Activated CD8-positive, alpha-beta memory T cell treated with anti-CD3 and anti-CD28 coated beads, Interleukin-2, amount 50 U/mL, for 24 hours (primary cell): Measurements from ENCODE around the gene ACMSD.
"Not testable (repeated sequence)": the region's sequence is repeated elsewhere in the genome, so short reads cannot be mapped to it uniquely, and the experiment has no call there.

Source experiments
- DNase-seq: peaks from one replicate; pipeline ENCODE4 v3.0.0-alpha.2; 2020; ENCODE audit errors: extremely low read depth

The ACMSD gene

DNA sequence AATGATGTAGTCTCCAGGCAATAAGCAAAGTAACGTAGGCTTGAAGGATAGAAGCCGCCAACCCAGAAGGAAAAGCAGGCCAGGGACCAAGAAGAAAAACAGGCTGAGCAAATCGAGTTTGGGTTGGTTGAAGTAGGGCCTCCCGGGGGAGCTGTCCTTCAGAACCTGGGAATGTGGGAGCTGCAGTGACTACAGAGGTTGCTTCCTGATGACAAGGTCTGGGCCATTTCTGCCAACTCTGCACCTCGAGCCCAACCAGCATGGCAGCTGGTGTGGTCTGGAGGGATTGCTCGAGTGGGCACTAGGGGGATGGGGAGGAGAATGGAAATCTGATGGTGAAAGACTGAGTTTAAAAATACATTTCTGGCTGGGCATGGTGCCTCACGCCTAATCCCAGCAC lies 14.1 kb downstream of the ACMSD start:
- no peak for DNase-seq

DNA sequence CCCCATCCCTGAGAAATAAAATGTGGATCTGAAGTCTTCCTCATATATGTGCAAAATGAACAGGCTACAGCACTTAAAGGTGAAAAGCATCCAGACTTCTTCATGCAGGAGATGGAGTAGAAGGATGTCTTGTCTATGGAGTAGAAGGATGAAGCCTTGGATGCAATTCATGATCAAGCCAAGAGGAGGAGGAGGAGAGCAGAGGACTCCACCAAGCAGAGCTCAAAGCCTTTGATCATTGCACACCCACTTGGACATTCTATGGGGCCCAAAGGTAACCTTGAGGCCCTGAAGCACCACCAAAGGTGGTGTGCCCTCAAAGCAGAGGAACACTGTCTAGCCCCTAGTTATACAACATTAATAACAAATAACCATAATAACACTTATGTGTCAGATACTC lies 17.3 kb downstream of the ACMSD start:
- no peak for DNase-seq

DNA sequence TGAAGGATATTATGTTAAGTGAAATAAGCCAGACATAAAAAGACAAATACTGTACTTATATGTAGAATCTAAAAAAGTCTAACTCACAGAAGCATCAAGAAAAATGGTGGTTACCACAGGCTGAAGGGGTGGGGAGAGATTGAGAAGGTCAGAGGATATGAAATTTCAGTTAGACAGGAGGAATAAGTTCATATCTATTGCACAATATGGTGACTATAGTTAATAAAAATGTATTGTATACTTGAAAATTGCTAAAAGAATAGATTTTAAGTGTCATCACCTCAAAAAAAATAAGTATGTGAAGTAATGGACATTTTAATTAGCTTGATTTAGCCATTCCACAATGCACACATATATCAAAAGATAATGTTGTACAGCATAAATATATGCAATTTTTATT lies 19.8 kb downstream of the ACMSD start:
- no peak for DNase-seq

DNA sequence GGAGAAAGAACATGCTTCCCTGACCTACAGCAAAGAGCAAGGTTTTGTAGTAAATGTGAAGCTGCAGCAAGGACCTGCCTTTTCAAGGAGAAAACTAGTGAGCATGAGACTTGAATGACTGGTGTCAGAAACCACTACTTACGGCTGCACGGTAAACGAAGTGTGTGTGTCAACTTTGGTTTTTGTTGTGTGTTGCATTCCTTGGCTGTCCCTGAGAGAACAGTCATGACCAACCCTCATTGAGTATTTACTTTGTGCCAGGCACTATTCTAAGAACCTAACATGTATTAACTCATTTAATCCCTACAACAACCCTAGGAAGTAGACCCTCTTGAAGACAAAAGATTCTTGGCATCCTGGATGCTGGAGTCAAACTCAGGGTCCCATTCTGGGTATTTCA lies 22.8 kb downstream of the ACMSD start:
- DNase-seq, result no peak

DNA sequence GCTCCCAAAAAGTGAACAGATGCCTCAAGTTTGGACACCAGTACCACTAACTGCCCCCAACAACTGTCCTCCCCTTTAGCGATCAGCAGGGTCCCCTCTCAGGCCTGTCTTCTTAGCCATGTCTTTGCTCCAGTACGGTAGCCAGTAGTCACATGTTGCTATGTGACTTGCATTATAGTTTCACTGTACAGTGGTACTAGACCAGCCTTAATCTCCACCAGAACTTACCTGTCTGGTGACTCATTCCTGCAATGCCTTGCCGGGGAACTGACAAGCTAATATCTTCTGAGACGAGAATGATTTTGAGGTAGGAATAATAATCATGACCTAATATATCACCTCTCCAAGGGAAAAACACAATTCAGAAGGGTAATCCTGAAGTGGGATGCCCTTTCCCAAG lies 23.7 kb downstream of the ACMSD start:
- no peak for DNase-seq

DNA sequence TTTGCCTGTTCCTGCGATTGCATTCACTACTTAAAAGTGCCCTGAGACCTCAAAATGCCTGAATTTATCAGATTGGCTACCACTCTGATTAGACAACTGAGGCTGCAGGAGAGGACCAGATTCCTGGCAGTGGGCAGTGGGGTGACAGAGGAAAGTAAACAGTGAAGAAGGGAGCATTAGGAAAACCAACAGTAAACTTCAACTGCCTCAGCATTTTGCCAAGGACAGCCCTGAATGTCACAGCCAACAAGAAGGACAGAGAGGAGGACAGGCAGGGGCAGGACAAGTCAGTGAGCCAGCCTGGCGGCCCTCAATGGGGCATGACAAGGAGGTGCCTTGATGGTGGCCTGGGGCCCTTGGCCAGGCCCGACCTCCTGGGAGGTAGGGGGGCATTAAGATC lies 24.3 kb downstream of the ACMSD start:
- DNase-seq, result no peak

DNA sequence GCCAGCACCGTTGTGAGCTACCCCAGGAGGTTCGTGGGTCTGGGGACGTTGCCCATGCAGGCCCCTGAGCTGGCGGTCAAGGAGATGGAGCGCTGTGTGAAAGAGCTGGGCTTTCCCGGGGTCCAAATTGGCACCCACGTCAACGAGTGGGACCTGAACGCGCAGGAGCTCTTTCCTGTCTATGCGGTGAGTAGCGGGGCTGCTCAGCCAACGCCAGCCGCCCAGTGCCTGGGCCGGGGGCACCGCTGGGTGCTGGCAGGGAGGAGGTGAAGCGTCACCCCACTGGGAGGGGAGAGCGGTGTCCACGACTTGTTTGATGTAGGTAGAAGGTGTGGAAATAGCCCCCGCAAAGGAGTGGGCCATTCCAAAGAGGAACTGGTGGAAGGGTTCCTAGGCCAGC lies 25.0 kb downstream of the ACMSD start:
- DNase-seq, result no peak

DNA sequence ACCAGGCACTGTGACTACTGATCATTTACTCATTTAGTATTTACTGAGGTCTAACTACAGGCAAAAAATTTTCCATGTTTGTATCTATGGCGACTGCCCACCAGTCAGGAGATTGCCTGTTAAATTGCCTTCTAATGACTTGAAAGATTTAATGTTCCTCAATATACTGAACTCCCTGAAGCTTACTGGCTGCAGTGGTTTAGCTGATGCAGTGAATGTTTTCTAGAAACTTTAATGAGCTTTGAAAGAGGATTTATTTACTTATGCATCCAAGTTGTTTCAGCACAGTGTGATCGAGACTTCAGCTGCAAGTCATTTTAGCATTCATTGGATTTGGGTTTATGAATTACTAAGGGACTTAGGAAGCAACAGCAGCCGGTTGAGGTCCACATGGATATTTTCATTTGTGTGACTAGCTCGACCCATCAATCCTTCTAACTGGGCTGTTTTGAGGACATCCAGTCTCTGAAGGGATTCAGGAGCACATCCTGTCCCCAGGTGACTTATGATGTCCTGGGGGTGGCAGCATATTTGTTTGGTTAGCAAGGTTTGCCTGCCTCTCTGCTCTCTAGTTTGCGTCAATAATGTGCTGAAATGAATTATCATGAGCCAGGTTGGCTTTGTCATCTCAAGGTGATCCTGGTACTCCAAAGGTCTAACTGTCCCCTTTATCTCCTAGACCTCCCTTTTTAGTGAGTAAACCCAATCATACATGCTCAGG lies 26.8 kb downstream of the ACMSD start:
- DNase-seq, result no peak

DNA sequence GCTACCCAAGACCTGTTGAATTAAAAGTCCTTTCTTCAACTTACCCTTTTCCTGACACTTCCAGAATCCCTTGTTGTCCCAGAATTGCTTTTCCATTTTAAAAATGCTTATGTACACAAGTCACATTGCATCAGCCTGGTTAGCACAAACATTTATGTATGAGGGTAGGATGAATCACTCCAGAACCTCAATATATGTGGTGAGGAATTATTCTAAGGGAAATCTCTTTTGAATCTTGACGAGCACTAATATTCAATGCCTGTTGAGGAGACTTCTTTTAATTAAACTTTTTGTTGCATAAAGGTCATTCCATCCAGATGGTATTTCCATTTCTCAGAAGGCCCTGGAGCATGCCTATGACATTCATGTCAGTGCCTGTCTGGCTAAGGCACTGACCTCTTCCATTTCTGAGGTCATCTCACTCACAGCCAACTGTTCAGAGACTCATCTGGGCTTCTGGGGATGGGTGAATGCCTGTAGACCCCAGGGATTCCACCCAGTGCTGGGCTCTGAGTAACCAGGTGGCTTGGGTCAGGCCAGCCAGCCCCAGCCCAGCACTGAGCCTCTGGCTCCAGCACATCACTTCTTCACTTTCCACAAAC lies 28.2 kb downstream of the ACMSD start:
- no peak for DNase-seq

DNA sequence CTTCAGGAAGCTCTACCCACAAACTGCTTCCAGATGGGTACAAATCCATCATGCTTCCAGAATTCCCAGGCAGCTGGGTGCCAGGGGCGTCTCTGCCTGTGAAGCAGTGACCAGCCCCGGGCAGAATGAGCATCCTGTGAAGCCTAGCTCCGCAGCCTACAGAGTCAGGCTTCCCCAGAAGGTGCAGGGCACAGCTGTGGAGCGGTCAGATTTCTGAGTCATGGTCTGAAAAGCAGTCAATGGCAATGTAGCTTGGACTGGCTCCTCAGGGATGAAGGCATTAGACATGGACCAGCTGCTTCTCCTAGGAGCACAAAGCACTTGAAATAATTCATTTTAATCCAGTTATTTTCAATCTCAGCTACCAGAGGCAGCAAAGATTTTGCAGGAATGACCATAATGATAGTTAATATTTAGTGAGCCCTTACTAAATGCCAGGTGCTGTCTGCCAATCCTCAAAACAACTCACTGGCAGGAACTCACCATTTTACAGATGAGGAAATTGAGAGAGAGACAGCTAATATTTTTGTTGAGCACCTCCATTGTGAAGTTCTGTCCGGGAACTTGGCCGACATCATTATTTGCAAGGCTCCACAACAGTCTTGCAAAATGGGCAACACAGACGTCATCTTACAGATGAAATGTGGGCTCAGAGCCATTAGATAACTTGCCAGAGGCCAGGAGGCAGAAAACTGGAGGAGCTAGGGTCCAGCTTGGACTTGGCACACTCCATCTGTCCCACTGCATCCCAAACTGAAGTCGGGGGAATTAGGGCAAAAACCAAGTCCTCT lies 31.7 kb downstream of the ACMSD start:
- no peak for DNase-seq

DNA sequence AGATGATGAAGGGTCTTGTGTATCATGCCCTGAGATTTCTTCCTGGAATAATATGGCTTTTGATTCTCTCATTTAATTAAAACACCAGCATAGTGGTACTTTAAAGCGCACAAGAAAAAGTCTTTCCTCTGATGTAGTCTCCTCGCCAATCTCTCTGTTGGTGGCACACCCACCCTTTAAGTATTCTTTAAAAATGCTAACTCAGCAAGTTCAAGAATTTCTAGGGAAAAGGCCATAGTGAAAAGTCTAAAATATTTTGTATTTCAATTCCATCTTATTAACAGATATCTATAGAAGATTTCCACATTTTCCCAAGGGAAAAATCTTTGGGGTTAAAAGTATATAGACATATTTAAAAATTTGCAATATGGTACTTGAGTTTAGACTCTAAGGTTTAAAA lies 34.7 kb downstream of the ACMSD start:
- no peak for DNase-seq

DNA sequence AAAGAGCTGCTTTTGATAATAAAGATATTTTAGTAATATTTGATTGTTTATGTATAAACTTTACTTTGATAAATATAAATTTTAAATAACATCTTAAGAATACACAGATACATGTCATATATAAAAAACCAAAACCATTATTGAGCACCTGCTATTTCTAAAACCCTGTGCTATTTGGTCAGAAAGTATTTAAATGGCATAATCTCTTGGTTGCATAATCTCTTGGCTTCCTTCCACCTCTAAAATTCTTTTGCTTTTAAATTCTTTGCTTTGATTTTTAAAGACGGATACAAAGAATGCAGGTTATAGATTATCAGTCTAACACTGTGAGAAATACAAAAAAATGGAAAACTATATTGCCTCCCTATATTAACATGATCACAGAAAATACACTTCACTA lies 36.9 kb downstream of the ACMSD start:
- no peak for DNase-seq

DNA sequence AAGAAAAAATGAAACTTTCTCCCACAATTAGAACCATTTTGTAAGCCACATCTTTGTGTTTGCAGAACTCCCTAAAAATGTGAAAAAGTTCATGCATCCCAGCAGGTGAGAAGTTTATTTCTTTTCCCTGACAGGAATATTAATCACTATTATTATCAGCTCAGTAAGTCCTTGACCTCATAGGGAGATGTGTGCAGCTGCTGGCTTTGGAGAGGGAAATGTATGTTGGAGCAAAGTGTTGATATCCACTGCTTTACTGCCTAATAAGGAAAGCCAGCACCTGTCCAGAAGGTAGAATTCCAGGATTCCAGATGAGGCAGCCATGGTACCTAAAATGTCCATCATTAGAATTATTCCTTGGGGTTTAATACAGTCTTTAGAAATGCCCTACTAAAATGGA lies 44.4 kb downstream of the ACMSD start:
- DNase-seq, result no peak

DNA sequence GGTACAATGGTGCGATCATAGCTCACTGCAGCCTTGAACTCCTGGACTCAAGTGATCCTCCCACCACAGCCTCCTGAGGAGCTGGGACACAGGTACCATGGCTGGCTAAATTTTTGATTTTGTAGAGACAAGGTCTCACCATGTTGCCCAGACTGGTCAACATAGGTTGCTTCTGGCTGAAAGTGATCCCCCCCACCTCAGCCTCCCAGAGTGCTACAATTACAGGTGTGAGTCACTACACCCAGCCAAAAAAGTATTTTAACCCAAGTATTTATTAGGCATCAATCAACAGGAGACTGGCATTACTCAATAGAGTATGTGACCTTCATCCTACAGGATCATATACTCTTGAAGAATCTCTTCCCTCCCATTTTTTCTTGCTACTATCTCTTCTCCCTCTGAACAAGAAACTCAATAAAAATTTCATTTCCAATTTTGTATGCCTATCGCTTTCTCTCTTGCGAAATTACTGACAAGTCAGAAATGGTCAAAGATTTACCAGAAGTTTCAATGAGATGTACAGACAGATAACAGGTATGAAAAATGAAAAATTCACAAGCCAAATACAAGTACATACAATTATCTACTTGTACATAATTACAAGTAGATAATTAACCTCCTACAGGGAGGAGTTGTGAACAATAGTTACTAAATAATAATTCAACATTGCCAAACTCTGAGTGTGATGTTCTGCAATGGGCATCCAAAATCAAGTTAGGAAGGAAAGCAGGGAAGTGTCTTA lies 45.3 kb downstream of the ACMSD start:
- no peak for DNase-seq

DNA sequence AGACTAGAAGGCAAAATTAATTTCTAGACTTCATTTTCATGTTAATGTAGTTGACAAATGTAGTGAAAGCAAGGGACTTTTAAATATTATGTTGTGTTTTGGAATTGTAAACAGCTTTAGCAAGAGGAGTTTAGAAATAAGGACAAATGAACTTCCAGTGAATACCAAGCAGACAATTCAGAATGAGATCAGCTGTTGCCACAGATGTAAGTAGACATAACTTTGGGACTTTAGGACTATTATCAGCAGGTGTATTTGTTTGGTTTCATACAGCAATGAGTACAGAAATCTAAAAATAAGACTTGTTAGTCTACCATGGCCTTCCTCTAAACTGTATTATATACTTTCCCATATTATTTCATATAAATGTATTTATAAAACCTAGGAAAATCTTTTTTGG lies 46.0 kb downstream of the ACMSD start:
- DNase-seq, result no peak

DNA sequence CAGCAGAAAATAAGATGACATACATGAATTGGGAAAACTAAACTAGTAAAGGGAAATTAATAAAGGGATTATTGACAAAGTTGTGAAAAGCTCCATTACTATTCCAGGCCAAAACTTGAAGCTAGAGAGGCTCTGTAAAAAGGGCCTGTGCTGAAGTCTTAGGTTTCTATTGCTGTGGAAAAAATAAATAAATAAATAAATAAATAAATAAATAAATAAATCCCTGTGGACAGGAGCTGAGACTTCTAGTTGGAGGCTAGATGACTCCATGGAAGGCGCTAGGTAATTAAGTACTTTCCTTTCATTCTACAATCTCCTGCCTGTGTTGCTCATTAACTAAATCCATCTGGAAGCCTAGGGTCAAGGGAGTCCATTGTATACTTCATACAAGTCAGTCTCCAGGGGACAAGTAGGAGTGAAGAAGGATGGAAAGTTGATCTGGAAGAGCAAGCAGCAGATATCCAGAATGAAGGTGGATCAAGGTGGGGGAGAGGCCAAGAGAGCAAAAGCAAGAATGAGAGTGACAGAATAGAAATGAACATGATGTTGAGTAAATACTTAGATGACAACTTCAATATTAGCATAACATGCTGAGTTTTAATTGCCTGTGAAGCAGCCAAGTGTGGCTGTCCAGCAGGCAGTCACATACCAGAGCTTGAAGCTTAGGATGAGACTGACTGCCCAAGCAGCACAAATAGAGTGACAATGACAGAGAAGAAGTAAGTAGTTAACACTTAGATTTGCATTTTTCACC lies 54.0 kb downstream of the ACMSD start:
- no peak for DNase-seq

DNA sequence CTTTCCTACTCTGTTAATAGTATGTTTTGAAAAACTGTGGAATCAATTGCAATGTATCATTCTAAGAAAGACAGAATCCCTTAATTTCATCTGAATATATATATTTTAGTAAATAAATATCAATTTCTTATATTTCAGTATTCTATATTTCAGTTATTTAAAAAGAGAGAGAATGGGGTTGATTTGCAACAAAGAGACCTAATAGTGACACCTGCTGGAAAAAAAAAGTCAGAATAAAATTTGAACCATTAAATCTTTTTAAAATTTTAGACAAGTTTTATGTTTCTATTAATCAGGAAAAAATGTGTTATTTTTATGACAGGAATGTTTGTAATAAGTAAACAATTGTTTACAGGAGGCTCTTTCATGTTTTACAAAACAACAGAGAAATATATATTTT lies 59.5 kb downstream of the ACMSD start:
- DNase-seq, result no peak

DNA sequence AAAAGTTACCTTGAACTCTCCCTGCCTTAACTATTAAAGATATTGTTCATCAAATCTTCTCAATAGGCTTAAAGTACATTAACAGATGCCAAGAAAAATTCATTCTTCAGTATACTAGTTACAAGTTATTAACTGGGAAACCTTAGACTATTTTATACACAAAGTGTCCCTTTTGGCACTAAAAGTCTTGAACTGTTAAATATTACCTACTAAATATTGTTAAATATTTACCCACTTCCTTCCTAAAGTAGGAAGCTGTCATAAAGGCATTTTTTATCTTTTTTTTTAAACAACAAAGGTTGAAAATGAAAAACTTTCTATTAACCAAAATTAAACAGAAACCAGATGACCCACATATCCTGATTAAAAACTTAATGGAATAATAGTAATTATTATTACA lies 60.8 kb downstream of the ACMSD start:
- no peak for DNase-seq

DNA sequence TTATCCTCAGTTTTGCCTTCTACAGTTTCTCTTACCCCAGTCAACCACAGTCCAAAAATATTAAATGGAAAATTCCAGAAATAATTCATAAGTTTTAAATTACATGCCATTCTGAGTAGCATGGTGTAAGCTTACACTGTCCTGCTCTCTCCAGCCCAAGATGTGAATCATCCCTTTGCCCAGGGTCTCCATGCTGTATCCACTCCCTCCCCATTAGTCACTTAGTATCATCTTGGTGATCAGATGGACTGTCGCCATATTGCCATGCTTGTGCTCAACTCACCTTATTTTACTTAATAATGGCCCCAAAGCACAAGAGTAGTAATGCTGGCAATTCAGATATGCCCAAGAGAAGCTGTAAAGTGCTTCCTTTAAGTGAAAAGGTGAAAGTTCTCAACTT lies 61.7 kb downstream of the ACMSD start:
- DNase-seq, result no peak

DNA sequence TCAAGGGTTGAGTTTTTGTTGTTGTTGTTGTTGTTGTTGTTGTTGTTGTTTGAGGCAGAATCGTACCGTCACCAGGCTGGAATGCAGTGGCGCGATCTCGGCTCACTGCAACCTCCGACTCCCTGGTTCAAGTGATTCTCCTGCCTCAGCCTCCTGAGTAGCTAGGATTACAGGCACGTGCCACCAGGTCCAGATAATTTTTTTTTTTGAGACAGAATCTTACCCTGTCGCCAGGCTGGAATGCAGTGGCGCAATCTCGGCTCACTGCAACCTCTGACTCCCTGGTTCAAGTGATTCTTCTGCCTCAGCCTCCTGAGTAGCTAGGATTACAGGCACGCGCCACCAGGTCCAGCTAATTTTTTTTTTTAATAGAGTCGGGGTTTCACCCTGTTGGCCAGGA lies 65.3 kb downstream of the ACMSD start:
- DNase-seq, result not testable (repeated sequence)

DNA sequence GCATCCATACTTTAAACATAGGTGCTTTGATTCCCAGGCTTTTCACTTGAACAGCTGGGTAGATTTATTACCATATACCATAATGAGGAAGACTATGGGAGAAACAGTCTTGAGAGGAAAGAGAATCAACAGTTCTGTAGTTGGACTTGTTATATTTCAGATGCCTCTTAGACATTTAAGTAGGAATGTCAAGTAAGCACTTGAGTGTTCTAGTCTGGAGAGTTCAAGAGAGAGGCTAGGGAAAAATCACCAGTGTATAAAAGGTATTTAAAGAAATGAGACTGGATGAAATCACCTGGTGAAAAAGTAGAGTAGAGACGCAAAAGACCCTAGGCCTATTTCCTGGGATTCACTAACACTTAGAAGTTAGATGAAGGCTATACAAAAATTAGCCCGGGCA lies 66.8 kb downstream of the ACMSD start:
- DNase-seq, result no peak

DNA sequence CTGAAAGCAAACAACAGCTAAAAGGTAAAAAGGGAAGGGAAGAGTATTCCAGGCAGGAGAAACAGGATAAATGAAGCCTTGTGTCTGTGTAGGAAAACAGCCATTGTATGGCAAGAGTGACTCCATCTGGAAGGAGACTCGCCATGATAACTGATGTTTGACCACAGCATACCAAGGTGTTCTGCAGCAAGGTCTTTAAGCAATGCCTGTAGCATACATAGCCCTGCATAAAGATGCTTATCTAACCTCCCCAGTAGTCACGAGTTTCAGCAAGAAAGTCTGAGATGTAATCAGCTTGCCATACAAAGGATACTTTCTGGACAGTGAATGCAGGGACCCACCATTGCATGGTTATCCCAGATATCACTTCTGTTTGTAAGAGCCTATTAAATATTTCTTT lies 68.3 kb downstream of the ACMSD start:
- no peak for DNase-seq
